WTC11 (cell line): Measurements from ENCODE around the gene SYK. TPM values are rescaled to one million over a fixed set of nuclear protein-coding genes. Genes with fewer than 3 reads are reported as not detected.

Experiments
- ATAC-seq: fragments of 200-7000 bp; cut with Tn5 transposase; 2 replicates; pipeline ENCODE4 v1.10.0; 2021; ENCODE audit warnings: mild to moderate bottlenecking, moderate library complexity
- CTCF ChIA-PET: fragments of 300-600 bp; sonication (Branson Sonifier 250); formaldehyde crosslinking; loops from one replicate; lab custom pipeline; 2021; ENCODE audit warnings: antibody characterized with exemption; lab: Charles Lee
- POLR2A ChIA-PET: fragments of 350-600 bp; sonication (Branson Sonifier 250); formaldehyde crosslinking; loops from one replicate; lab custom pipeline; 2021; ENCODE audit warnings: antibody characterized with exemption; lab: Charles Lee
- DNase-seq: peaks from one replicate; pipeline ENCODE4 v3.0.0; 2021; ENCODE audit warnings: low spot score
- H3K27ac Mint-ChIP-seq: 2 replicates; pipeline ENCODE4 v1.8.0; 2021; ENCODE audit warnings: mixed read lengths
- H3K27me3 Mint-ChIP-seq: 2 replicates; pipeline ENCODE4 v1.8.0; 2021; ENCODE audit warnings: low read depth, mild to moderate bottlenecking, moderate library complexity, mixed read lengths
- H3K36me3 Mint-ChIP-seq: 2 replicates; pipeline ENCODE4 v1.8.0; 2021; ENCODE audit warnings: mixed read lengths
- H3K4me1 Mint-ChIP-seq: 2 replicates; pipeline ENCODE4 v1.8.0; 2022; ENCODE audit warnings: mixed read lengths
- H3K4me3 Mint-ChIP-seq: 2 replicates; pipeline ENCODE4 v1.8.0; 2021; ENCODE audit warnings: mild to moderate bottlenecking, moderate library complexity, mixed read lengths
- H3K9me3 Mint-ChIP-seq: 2 replicates; pipeline ENCODE4 v1.8.0; 2021; ENCODE audit warnings: mixed read lengths
- CREB1 ChIP-seq: sonication (generic); formaldehyde crosslinking; IDR thresholded peaks from 2 replicates; pipeline ENCODE4 v1.8.0; 2023; ENCODE audit warnings: mild to moderate bottlenecking, missing genetic modification reagents
- ELF4 ChIP-seq: sonication (generic); formaldehyde crosslinking; IDR thresholded peaks from 2 replicates; pipeline ENCODE4 v1.8.1; 2022; ENCODE audit warnings: low read depth, mild to moderate bottlenecking, moderate library complexity, missing genetic modification reagents
- ETV6 ChIP-seq: sonication (generic); formaldehyde crosslinking; IDR thresholded peaks from 2 replicates; pipeline ENCODE4 v1.8.1; 2022; ENCODE audit warnings: mild to moderate bottlenecking, missing genetic modification reagents
- GABPB1 ChIP-seq: sonication (generic); formaldehyde crosslinking; IDR thresholded peaks from 2 replicates; pipeline ENCODE4 v1.8.1; 2023; ENCODE audit warnings: mild to moderate bottlenecking, missing genetic modification reagents
- JUN ChIP-seq: sonication (generic); formaldehyde crosslinking; IDR thresholded peaks from 2 replicates; pipeline ENCODE4 v1.8.0; 2023; ENCODE audit warnings: mild to moderate bottlenecking, missing genetic modification reagents
- NFE2L1 ChIP-seq: sonication (generic); formaldehyde crosslinking; IDR thresholded peaks from 2 replicates; pipeline ENCODE4 v1.8.1; 2023; ENCODE audit warnings: missing genetic modification reagents
- NR1H2 ChIP-seq: sonication (generic); formaldehyde crosslinking; IDR thresholded peaks from 2 replicates; pipeline ENCODE4 v1.9.0; 2021; ENCODE audit warnings: mild to moderate bottlenecking, moderate library complexity, missing genetic modification reagents
- RELA ChIP-seq: sonication (generic); formaldehyde crosslinking; IDR thresholded peaks from 2 replicates; pipeline ENCODE4 v1.8.1; 2022; ENCODE audit warnings: missing genetic modification reagents, mild to moderate bottlenecking, borderline replicate concordance
- RORB ChIP-seq: fragments of 250-450 bp; sonication (Bioruptor Pico); IDR thresholded peaks from 2 replicates; pipeline ENCODE4 v1.9.0; 2021; ENCODE audit warnings: mild to moderate bottlenecking
- SMAD3 ChIP-seq: sonication (generic); formaldehyde crosslinking; IDR thresholded peaks from 2 replicates; pipeline ENCODE4 v1.8.0; 2022; ENCODE audit warnings: missing genetic modification reagents, mild to moderate bottlenecking, borderline replicate concordance
- SOX15 ChIP-seq: fragments of 250-450 bp; sonication (Bioruptor Pico); IDR thresholded peaks from 2 replicates; pipeline ENCODE4 v1.9.0; 2021; ENCODE audit warnings: mild to moderate bottlenecking
- TP53 ChIP-seq: sonication (generic); formaldehyde crosslinking; IDR thresholded peaks from 2 replicates; pipeline ENCODE4 v1.8.1; 2023; ENCODE audit warnings: mild to moderate bottlenecking, missing genetic modification reagents
- ZNF232 ChIP-seq: sonication (generic); formaldehyde crosslinking; IDR thresholded peaks from 2 replicates; pipeline ENCODE4 v1.8.0; 2022; ENCODE audit warnings: mild to moderate bottlenecking, missing genetic modification reagents
- ZNF263 ChIP-seq: sonication (generic); formaldehyde crosslinking; IDR thresholded peaks from 2 replicates; pipeline ENCODE4 v1.8.1; 2022; ENCODE audit warnings: low read depth, mild to moderate bottlenecking, moderate library complexity, missing genetic modification reagents
- total RNA-seq: library from RNA; stranded (reverse); gene quantifications from 3 replicates; pipeline ENCODE4 v1.2.3, GENCODE V29; 2021
- TF ChIP-seq, protein P1 (sequence below): sonication (generic); formaldehyde crosslinking; IDR thresholded peaks from 2 replicates; pipeline ENCODE4 v1.8.1; 2023; ENCODE audit warnings: mild to moderate bottlenecking, moderate library complexity, missing genetic modification reagents
- TF ChIP-seq, protein P2 (sequence below): sonication (generic); formaldehyde crosslinking; IDR thresholded peaks from 2 replicates; pipeline ENCODE4 v1.8.0; 2022; ENCODE audit warnings: mild to moderate bottlenecking, missing genetic modification reagents
- TF ChIP-seq, protein P3 (sequence below): fragments of 250-450 bp; sonication (Bioruptor Pico); IDR thresholded peaks from 2 replicates; pipeline ENCODE4 v1.9.0; 2021; ENCODE audit warnings: mild to moderate bottlenecking, borderline replicate concordance
- TF ChIP-seq, protein P4 (sequence below): sonication (generic); formaldehyde crosslinking; IDR thresholded peaks from 2 replicates; pipeline ENCODE4 v1.8.1; 2022; ENCODE audit warnings: low read depth, missing genetic modification reagents, borderline replicate concordance
- TF ChIP-seq, protein P5 (sequence below): sonication (generic); formaldehyde crosslinking; IDR thresholded peaks from 2 replicates; pipeline ENCODE4 v1.8.0; 2022; ENCODE audit warnings: mild to moderate bottlenecking, missing genetic modification reagents
- TF ChIP-seq, protein P6 (sequence below): sonication (generic); formaldehyde crosslinking; IDR thresholded peaks from 2 replicates; pipeline ENCODE4 v1.8.0; 2023; ENCODE audit warnings: mild to moderate bottlenecking, missing genetic modification reagents
- TF ChIP-seq, protein P7 (sequence below): sonication (generic); formaldehyde crosslinking; conservative IDR thresholded peaks from 2 replicates; pipeline ENCODE4 v1.8.1; 2022; ENCODE audit warnings: mild to moderate bottlenecking, missing genetic modification reagents
- TF ChIP-seq, protein P8 (sequence below): sonication (generic); formaldehyde crosslinking; IDR thresholded peaks from 2 replicates; pipeline ENCODE4 v1.8.1; 2023; ENCODE audit warnings: mild to moderate bottlenecking, missing genetic modification reagents, moderate library complexity

The SYK gene
- total RNA-seq, 1 experiment from 2014 or later: 7.4 TPM

DNA sequence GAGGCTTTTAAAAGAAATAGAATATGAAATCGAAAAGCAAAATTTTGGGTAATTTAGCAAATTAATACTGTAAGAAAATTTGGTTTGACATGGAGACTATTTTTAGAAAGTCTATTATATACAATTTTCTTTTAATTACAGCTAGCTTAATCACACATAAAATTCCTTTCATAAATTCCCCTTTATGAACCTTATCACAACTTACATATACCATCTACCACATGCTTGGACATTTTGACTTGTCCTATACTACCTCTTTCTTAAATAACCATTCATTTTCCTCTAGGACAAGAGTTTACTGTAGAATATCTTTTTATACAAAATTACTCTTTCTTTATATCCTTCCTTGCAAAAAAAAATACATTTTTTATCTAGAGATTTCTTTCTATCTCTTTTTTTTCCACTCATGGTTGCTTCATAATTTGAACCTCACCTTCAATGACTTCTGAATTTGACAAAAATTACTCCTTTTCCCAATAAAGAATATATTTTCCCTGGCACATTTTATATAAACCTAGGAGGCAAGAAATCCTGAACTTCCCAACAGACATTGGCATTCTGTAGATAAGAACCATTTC is 34.0 kb upstream of the SYK start (continued):
- TF ChIP-seq, protein P1, sequence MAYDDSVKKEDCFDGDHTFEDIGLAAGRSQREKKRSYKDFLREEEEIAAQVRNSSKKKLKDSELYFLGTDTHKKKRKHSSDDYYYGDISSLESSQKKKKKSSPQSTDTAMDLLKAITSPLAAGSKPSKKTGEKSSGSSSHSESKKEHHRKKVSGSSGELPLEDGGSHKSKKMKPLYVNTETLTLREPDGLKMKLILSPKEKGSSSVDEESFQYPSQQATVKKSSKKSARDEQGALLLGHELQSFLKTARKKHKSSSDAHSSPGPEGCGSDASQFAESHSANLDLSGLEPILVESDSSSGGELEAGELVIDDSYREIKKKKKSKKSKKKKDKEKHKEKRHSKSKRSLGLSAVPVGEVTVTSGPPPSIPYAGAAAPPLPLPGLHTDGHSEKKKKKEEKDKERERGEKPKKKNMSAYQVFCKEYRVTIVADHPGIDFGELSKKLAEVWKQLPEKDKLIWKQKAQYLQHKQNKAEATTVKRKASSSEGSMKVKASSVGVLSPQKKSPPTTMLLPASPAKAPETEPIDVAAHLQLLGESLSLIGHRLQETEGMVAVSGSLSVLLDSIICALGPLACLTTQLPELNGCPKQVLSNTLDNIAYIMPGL (CRISPR knock-in tag): no peak
- TF ChIP-seq RELA (CRISPR knock-in tag): no peak
- no peak for TF ChIP-seq ETV6 (CRISPR knock-in tag)
- no peak for TF ChIP-seq TP53
- TF ChIP-seq, protein P2, sequence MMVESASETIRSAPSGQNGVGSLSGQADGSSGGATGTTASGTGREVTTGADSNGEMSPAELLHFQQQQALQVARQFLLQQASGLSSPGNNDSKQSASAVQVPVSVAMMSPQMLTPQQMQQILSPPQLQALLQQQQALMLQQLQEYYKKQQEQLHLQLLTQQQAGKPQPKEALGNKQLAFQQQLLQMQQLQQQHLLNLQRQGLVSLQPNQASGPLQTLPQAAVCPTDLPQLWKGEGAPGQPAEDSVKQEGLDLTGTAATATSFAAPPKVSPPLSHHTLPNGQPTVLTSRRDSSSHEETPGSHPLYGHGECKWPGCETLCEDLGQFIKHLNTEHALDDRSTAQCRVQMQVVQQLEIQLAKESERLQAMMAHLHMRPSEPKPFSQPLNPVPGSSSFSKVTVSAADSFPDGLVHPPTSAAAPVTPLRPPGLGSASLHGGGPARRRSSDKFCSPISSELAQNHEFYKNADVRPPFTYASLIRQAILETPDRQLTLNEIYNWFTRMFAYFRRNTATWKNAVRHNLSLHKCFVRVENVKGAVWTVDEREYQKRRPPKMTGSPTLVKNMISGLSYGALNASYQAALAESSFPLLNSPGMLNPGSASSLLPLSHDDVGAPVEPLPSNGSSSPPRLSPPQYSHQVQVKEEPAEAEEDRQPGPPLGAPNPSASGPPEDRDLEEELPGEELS (CRISPR knock-in tag): no peak
- TF ChIP-seq, protein P3, sequence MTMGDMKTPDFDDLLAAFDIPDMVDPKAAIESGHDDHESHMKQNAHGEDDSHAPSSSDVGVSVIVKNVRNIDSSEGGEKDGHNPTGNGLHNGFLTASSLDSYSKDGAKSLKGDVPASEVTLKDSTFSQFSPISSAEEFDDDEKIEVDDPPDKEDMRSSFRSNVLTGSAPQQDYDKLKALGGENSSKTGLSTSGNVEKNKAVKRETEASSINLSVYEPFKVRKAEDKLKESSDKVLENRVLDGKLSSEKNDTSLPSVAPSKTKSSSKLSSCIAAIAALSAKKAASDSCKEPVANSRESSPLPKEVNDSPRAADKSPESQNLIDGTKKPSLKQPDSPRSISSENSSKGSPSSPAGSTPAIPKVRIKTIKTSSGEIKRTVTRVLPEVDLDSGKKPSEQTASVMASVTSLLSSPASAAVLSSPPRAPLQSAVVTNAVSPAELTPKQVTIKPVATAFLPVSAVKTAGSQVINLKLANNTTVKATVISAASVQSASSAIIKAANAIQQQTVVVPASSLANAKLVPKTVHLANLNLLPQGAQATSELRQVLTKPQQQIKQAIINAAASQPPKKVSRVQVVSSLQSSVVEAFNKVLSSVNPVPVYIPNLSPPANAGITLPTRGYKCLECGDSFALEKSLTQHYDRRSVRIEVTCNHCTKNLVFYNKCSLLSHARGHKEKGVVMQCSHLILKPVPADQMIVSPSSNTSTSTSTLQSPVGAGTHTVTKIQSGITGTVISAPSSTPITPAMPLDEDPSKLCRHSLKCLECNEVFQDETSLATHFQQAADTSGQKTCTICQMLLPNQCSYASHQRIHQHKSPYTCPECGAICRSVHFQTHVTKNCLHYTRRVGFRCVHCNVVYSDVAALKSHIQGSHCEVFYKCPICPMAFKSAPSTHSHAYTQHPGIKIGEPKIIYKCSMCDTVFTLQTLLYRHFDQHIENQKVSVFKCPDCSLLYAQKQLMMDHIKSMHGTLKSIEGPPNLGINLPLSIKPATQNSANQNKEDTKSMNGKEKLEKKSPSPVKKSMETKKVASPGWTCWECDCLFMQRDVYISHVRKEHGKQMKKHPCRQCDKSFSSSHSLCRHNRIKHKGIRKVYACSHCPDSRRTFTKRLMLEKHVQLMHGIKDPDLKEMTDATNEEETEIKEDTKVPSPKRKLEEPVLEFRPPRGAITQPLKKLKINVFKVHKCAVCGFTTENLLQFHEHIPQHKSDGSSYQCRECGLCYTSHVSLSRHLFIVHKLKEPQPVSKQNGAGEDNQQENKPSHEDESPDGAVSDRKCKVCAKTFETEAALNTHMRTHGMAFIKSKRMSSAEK (CRISPR knock-in tag): no peak
- TF ChIP-seq, protein P4, sequence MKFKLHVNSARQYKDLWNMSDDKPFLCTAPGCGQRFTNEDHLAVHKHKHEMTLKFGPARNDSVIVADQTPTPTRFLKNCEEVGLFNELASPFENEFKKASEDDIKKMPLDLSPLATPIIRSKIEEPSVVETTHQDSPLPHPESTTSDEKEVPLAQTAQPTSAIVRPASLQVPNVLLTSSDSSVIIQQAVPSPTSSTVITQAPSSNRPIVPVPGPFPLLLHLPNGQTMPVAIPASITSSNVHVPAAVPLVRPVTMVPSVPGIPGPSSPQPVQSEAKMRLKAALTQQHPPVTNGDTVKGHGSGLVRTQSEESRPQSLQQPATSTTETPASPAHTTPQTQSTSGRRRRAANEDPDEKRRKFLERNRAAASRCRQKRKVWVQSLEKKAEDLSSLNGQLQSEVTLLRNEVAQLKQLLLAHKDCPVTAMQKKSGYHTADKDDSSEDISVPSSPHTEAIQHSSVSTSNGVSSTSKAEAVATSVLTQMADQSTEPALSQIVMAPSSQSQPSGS: no peak
- TF ChIP-seq SMAD3 (CRISPR knock-in tag): no peak

DNA sequence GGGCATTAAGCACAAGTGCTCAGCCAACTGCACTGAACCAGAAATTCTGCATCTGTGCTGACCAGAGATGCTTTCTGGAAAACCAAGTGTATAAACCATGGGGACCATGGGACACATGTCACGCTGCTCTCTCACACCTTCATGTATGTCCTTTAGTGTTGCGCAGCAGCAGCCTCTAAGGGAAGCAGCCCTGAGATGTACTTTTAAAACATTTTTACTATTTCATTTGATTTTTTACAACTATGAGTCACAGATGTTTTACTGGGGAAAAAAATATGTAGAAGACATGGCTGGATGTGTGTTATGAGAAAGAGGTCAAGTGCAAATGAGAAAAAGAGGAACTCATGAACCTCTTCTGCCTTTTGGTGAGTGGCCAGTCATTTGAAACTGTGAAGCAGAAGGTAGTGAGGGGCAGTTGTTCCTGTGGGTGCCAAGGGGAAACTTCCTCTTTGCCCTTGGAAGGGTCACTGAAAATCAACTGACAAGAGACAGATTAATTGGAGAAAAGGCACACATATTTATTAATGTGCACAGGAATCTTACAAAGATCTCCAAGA is 31.4 kb upstream of the SYK start:
- peaks cover 63% of the 10 kb centered on the region for H3K9me3 Mint-ChIP-seq
- no peak overlapping the region for H3K27ac Mint-ChIP-seq
- ATAC-seq: no peak
- H3K27me3 Mint-ChIP-seq: peaks cover 4% of the 10 kb centered on the region; the same call in 1 of the 2 replicates
- POLR2A ChIA-PET: no interaction called here
- CTCF ChIA-PET: no interaction called here
- H3K36me3 Mint-ChIP-seq: peaks cover 50% of the 10 kb centered on the region
- no peak overlapping the region for H3K4me3 Mint-ChIP-seq
- H3K4me1 Mint-ChIP-seq: no peaks in the 10 kb centered on the region
- DNase-seq: no peak
- no peak for TF ChIP-seq ZNF263
- TF ChIP-seq, protein P5, sequence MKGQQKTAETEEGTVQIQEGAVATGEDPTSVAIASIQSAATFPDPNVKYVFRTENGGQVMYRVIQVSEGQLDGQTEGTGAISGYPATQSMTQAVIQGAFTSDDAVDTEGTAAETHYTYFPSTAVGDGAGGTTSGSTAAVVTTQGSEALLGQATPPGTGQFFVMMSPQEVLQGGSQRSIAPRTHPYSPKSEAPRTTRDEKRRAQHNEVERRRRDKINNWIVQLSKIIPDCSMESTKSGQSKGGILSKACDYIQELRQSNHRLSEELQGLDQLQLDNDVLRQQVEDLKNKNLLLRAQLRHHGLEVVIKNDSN (CRISPR knock-in tag): no peak
- TF ChIP-seq ZNF232 (CRISPR knock-in tag): no peak
- TF ChIP-seq NR1H2 (CRISPR knock-in tag): no peak
- TF ChIP-seq SOX15 (CRISPR knock-in tag): no peak
- TF ChIP-seq GABPB1 (CRISPR knock-in tag): no peak
- TF ChIP-seq, protein P6, sequence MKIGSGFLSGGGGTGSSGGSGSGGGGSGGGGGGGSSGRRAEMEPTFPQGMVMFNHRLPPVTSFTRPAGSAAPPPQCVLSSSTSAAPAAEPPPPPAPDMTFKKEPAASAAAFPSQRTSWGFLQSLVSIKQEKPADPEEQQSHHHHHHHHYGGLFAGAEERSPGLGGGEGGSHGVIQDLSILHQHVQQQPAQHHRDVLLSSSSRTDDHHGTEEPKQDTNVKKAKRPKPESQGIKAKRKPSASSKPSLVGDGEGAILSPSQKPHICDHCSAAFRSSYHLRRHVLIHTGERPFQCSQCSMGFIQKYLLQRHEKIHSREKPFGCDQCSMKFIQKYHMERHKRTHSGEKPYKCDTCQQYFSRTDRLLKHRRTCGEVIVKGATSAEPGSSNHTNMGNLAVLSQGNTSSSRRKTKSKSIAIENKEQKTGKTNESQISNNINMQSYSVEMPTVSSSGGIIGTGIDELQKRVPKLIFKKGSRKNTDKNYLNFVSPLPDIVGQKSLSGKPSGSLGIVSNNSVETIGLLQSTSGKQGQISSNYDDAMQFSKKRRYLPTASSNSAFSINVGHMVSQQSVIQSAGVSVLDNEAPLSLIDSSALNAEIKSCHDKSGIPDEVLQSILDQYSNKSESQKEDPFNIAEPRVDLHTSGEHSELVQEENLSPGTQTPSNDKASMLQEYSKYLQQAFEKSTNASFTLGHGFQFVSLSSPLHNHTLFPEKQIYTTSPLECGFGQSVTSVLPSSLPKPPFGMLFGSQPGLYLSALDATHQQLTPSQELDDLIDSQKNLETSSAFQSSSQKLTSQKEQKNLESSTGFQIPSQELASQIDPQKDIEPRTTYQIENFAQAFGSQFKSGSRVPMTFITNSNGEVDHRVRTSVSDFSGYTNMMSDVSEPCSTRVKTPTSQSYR (CRISPR knock-in tag): no peak
- no peak for TF ChIP-seq ELF4
- no peak for TF ChIP-seq JUN (CRISPR knock-in tag)
- no peak for TF ChIP-seq NFE2L1 (CRISPR knock-in tag)
- TF ChIP-seq, protein P7, sequence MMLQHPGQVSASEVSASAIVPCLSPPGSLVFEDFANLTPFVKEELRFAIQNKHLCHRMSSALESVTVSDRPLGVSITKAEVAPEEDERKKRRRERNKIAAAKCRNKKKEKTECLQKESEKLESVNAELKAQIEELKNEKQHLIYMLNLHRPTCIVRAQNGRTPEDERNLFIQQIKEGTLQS: no peak
- TF ChIP-seq RORB (CRISPR knock-in tag): no peak
- TF ChIP-seq, protein P8, sequence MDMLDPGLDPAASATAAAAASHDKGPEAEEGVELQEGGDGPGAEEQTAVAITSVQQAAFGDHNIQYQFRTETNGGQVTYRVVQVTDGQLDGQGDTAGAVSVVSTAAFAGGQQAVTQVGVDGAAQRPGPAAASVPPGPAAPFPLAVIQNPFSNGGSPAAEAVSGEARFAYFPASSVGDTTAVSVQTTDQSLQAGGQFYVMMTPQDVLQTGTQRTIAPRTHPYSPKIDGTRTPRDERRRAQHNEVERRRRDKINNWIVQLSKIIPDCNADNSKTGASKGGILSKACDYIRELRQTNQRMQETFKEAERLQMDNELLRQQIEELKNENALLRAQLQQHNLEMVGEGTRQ: no peak
- no peak for TF ChIP-seq CREB1
